Measurements from ENCODE around the gene DGKD. TPM values are rescaled to one million over a fixed set of nuclear protein-coding genes. Genes with fewer than 3 reads are reported as not detected.

Gene DGKD
- polyA plus RNA-seq, 3 donors = 14.5 to 67.5 (median 16.6) TPM

GRCh38 chr2:233380995-233381637 lies 26.8 kb downstream of the DGKD start:
- no peaks in the 10 kb centered on the region for H3K9me3 ChIP-seq (replicated peaks in 1 of 2; ENCODE audit: control insufficient read depth in 1 of 2, insufficient read depth in 1 of 2, low read length in 2 of 2)
- no peak overlapping the region for H3K4me3 ChIP-seq (replicated peaks in 1 of 3; ENCODE audit: low read depth in 2 of 3, low read length in 3 of 3)
- peaks cover 17 to 19% of the 10 kb centered on the region in 2 donors for H3K4me1 ChIP-seq (ENCODE audit: control insufficient read depth in 1 of 2, insufficient read depth in 2 of 2, low read length in 2 of 2)
- peaks cover 100% of the 10 kb centered on the region for H4K20me1 ChIP-seq (ENCODE audit: insufficient read depth, low read length)
- no peaks in the 10 kb centered on the region for H3K27me3 ChIP-seq (ENCODE audit: control insufficient read depth in 2 of 2, insufficient read depth in 2 of 2, low read length in 2 of 2)
- H2AFZ ChIP-seq (ENCODE audit: insufficient read depth, low read depth, low read length, poor library complexity, severe bottlenecking) = no peak overlapping the region
- H3K4me2 ChIP-seq (replicated peaks; ENCODE audit: extremely low read depth, low read length, poor library complexity, severe bottlenecking) = no peak overlapping the region
- intact Hi-C loops (cut with micrococcal nuclease) = no loop called here
- Mint-ChIP-seq H3K36me3 (peaks cover 54 to 64% of the 10 kb centered on the region in 2 donors), H3K4me1 (peaks cover 46% of the 10 kb centered on the region), H3K4me3 (no peak overlapping the region), H3K27ac (peak overlapping the region in 4 of 7 donors; percentile 31 to 86 (median 58)), H3K27me3 (ENCODE audit: low read depth in 3 of 3) (peaks cover 0 to 2% (median 0%) of the 10 kb centered on the region in 3 donors), H3K9me3 (no peaks in the 10 kb centered on the region)
- H3K36me3 ChIP-seq (replicated peaks in 1 of 2; ENCODE audit: control insufficient read depth in 1 of 2, insufficient read depth in 2 of 2, low read length in 2 of 2) = peaks cover 19 to 41% of the 10 kb centered on the region in 2 donors
- H3K79me2 ChIP-seq (ENCODE audit: insufficient read depth, low read length) = peaks cover 100% of the 10 kb centered on the region
- H3K9ac ChIP-seq (ENCODE audit: insufficient read depth, low read length, poor library complexity, severe bottlenecking) = no peak overlapping the region
- 87% methylated on average over 11 of the region's 11 CpGs for WGBS (ENCODE audit: insufficient coverage)
- peak overlapping the region in 1 of 2 donors; percentile 24 for H3K27ac ChIP-seq (ENCODE audit: low read depth in 1 of 2, low read length in 2 of 2)
- DNase-seq = no peak
- no peak for TF ChIP-seq CTCF (IDR thresholded peaks at IDR 0.05)

DNA sequence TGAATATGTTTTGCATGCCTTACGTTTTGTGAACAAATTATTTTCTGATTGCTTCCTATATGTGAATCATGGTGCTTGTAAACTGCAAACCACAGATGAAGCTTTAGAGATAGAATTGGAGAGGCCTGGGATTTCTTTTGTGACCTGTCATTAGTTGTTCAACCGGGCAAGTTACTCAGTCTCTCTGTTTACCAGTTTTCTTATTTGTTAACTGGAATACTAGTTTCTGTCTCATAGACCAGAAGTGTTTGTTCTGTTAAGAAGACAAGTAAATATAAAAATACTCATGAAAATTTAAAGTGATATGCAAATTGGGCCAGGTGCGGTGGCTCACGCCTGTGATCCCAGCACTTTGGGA lies 27.3 kb downstream of the DGKD start:
- intact Hi-C loops (cut with micrococcal nuclease) = no loop called here
- H3K9me3 ChIP-seq (replicated peaks in 1 of 2; ENCODE audit: control insufficient read depth in 1 of 2, insufficient read depth in 1 of 2, low read length in 2 of 2) = no peaks in the 10 kb centered on the region
- H3K4me2 ChIP-seq (replicated peaks; ENCODE audit: extremely low read depth, low read length, poor library complexity, severe bottlenecking) = no peak overlapping the region
- Mint-ChIP-seq H3K36me3 (peaks cover 55 to 64% of the 10 kb centered on the region in 2 donors), H3K27me3 (ENCODE audit: low read depth in 3 of 3) (peaks cover 0 to 2% (median 0%) of the 10 kb centered on the region in 3 donors), H3K4me1 (peaks cover 48% of the 10 kb centered on the region), H3K4me3 (no peak overlapping the region), H3K27ac (peak overlapping the region in 4 of 7 donors; percentile 15 to 86 (median 62)), H3K9me3 (no peaks in the 10 kb centered on the region)
- no peak overlapping the region for H2AFZ ChIP-seq (ENCODE audit: insufficient read depth, low read depth, low read length, poor library complexity, severe bottlenecking)
- peaks cover 17 to 43% of the 10 kb centered on the region in 2 donors for H3K36me3 ChIP-seq (replicated peaks in 1 of 2; ENCODE audit: control insufficient read depth in 1 of 2, insufficient read depth in 2 of 2, low read length in 2 of 2)
- WGBS (ENCODE audit: insufficient coverage) = 57% methylated on average over 1 of the region's 4 CpGs
- H3K79me2 ChIP-seq (ENCODE audit: insufficient read depth, low read length) = peaks cover 100% of the 10 kb centered on the region
- H3K4me1 ChIP-seq (ENCODE audit: control insufficient read depth in 1 of 2, insufficient read depth in 2 of 2, low read length in 2 of 2) = peaks cover 17 to 19% of the 10 kb centered on the region in 2 donors
- peaks cover 100% of the 10 kb centered on the region for H4K20me1 ChIP-seq (ENCODE audit: insufficient read depth, low read length)
- no peak overlapping the region for H3K4me3 ChIP-seq (replicated peaks in 1 of 3; ENCODE audit: low read depth in 2 of 3, low read length in 3 of 3)
- no peak for TF ChIP-seq CTCF (IDR thresholded peaks at IDR 0.05)
- peak overlapping the region in 1 of 2 donors; percentile 24 for H3K27ac ChIP-seq (ENCODE audit: low read depth in 1 of 2, low read length in 2 of 2)
- DNase-seq = no peak
- H3K27me3 ChIP-seq (ENCODE audit: control insufficient read depth in 2 of 2, insufficient read depth in 2 of 2, low read length in 2 of 2) = no peaks in the 10 kb centered on the region
- H3K9ac ChIP-seq (ENCODE audit: insufficient read depth, low read length, poor library complexity, severe bottlenecking) = no peak overlapping the region
